ENCODE data around the gene SPTBN4. TPM values are rescaled to one million over a fixed set of nuclear protein-coding genes. Genes with fewer than 3 reads are reported as not detected.
A peak's percentile ranks its signal among the peaks of the same experiment; 100 is the strongest.

The SPTBN4 gene
- polyA plus RNA-seq, 1 of the 3 experiments (the other 2 are of a cell fraction) = 3.1 TPM

GRCh38 chr19:40512110-40512472 is 45.3 kb downstream of the SPTBN4 start:
- Histone ChIP-seq H3K79me2 (ENCODE audit: insufficient read depth) (no peaks in the 10 kb centered on the region), H3K9me3 (no peaks in the 10 kb centered on the region), H3K27ac (ENCODE audit: low read depth in 2 of 2, low read length in 1 of 2) (no peak overlapping the region), H2AFZ (ENCODE audit: low read depth) (no peak overlapping the region), H3F3A (replicated peaks; ENCODE audit: insufficient read depth) (no peaks in the 10 kb centered on the region), H4K20me1 (ENCODE audit: insufficient read depth) (no peaks in the 10 kb centered on the region), H3K4me1 (ENCODE audit: control insufficient read depth in 1 of 2, insufficient read depth in 2 of 2, low read depth in 1 of 2, low read length in 1 of 2) (no peaks in the 10 kb centered on the region), H3K4me2 (0 out of 2 replicates have a peak overlapping the region, but pooled peaks have one; percentile 41), H3K27me3 (ENCODE audit: insufficient read depth) (no peaks in the 10 kb centered on the region; the same call in 1 of the 2 replicates), H3K9me2 (no peaks in the 10 kb centered on the region), H3K4me3 (ENCODE audit: low read depth in 2 of 2, low read length in 1 of 2) (no peak overlapping the region), H3K9ac (no peak overlapping the region), H3K36me3 (replicated peaks in 1 of 2; ENCODE audit: control insufficient read depth in 1 of 2, insufficient read depth in 2 of 2, low read length in 1 of 2) (no peaks in the 10 kb centered on the region)
- TF ChIP-seq POLR2AphosphoS5 (IDR thresholded peaks at IDR 0.05; ENCODE audit: low read depth, low read length) = no peak
- TF ChIP-seq GABPA (IDR thresholded peaks at IDR 0.05; ENCODE audit: low read depth) = no peak
- TF ChIP-seq USF1 (IDR thresholded peaks at IDR 0.05; ENCODE audit: borderline replicate concordance, low read depth) = 0 out of 2 replicates have a peak, but pooled peaks have one; percentile 22
- ChIA-PET CTCF (interaction anchor here (0.7 to 2.1 kb wide), 4 partner anchors 10 to 88 kb away, joined by 3 to 9 read pairs (median 4); no protein-coding TSS in a partner anchor), POLR2A (no interaction called here)
- 25% methylated on average over 1 of the region's 1 CpG for WGBS (ENCODE audit: low lambda C conversion rate)
- no peak for DNase-seq

- Histone ChIP-seq H3K4me1 (ENCODE audit: control insufficient read depth in 1 of 2, insufficient read depth in 2 of 2, low read depth in 1 of 2, low read length in 1 of 2) (no peaks in the 10 kb centered on the region), H3F3A (replicated peaks; ENCODE audit: insufficient read depth) (no peaks in the 10 kb centered on the region), H3K79me2 (ENCODE audit: insufficient read depth) (no peaks in the 10 kb centered on the region), H3K4me2 (peak overlapping the region; percentile 41; the same call in 1 of the 2 replicates), H3K4me3 (ENCODE audit: low read depth in 2 of 2, low read length in 1 of 2) (no peak overlapping the region), H4K20me1 (ENCODE audit: insufficient read depth) (no peaks in the 10 kb centered on the region), H3K9me3 (no peaks in the 10 kb centered on the region), H3K27ac (ENCODE audit: low read depth in 2 of 2, low read length in 1 of 2) (no peak overlapping the region), H3K27me3 (ENCODE audit: insufficient read depth) (no peaks in the 10 kb centered on the region; the same call in 1 of the 2 replicates), H3K9ac (no peak overlapping the region), H3K36me3 (replicated peaks in 1 of 2; ENCODE audit: control insufficient read depth in 1 of 2, insufficient read depth in 2 of 2, low read length in 1 of 2) (no peaks in the 10 kb centered on the region), H3K9me2 (no peaks in the 10 kb centered on the region), H2AFZ (ENCODE audit: low read depth) (no peak overlapping the region)
- 74% methylated on average over 85 of the region's 105 CpGs for WGBS (ENCODE audit: low lambda C conversion rate)
- TF ChIP-seq RCOR1 (IDR thresholded peaks at IDR 0.05; ENCODE audit: low read length) = no peak
- no peak for TF ChIP-seq FOXJ3 (CRISPR knock-in tag; IDR thresholded peaks at IDR 0.05)
- TF ChIP-seq ELF1 (IDR thresholded peaks at IDR 0.05) = no peak
- ChIA-PET POLR2A (no interaction called here), CTCF (interaction anchor here (0.6 to 2.1 kb wide), 6 partner anchors 9 to 122 kb away, joined by 3 to 9 read pairs (median 3); no protein-coding TSS in a partner anchor)
- peak; percentile 66 for DNase-seq
These were observed 45.9 kb downstream of the SPTBN4 start for GRCh38 chr19:40512473-40513344.

- H3K4me3 ChIP-seq (ENCODE audit: low read depth in 2 of 2, low read length in 1 of 2) = no peak overlapping the region
- CTCF ChIA-PET = interaction anchor here (0.6 to 2.1 kb wide), 5 partner anchors 9 to 121 kb away, joined by 3 to 9 read pairs (median 3); no protein-coding TSS in a partner anchor
- no peak overlapping the region for H3K9ac ChIP-seq
- no peaks in the 10 kb centered on the region for H3K4me1 ChIP-seq (ENCODE audit: control insufficient read depth in 1 of 2, insufficient read depth in 2 of 2, low read depth in 1 of 2, low read length in 1 of 2)
- H2AFZ ChIP-seq (ENCODE audit: low read depth) = no peak overlapping the region
- no peak for TF ChIP-seq FOXM1 (IDR thresholded peaks at IDR 0.05; ENCODE audit: low read depth)
- no peak for TF ChIP-seq ZBTB33 (IDR thresholded peaks at IDR 0.05; ENCODE audit: borderline replicate concordance, low read depth)
- no peak for TF ChIP-seq USF2 (IDR thresholded peaks at IDR 0.05; ENCODE audit: borderline replicate concordance, low read depth, low read length)
- no peak for TF ChIP-seq SMC3 (IDR thresholded peaks at IDR 0.05; ENCODE audit: low read depth, low read length)
- TF ChIP-seq GABPA (IDR thresholded peaks at IDR 0.05; ENCODE audit: low read depth) = no peak
- no peak for TF ChIP-seq RXRA (IDR thresholded peaks at IDR 0.05; ENCODE audit: borderline replicate concordance, low read depth)
- no peak for TF ChIP-seq CHD2 (IDR thresholded peaks at IDR 0.05; ENCODE audit: low read length, partially characterized antibody)
- TF ChIP-seq IRF3 (IDR thresholded peaks at IDR 0.05; ENCODE audit: low read depth, low read length) = no peak
- no peak for TF ChIP-seq NFIC (IDR thresholded peaks at IDR 0.05; ENCODE audit: borderline replicate concordance)
- TF ChIP-seq JUND (IDR thresholded peaks at IDR 0.05) = no peak
- TF ChIP-seq YY1 (IDR thresholded peaks at IDR 0.05; ENCODE audit: low read depth) = no peak
- no peaks in the 10 kb centered on the region for H3F3A ChIP-seq (replicated peaks; ENCODE audit: insufficient read depth)
- no peaks in the 10 kb centered on the region for H3K9me3 ChIP-seq
- WGBS (ENCODE audit: low lambda C conversion rate) = 90% methylated on average over 27 of the region's 27 CpGs
- no peaks in the 10 kb centered on the region for H3K36me3 ChIP-seq (replicated peaks in 1 of 2; ENCODE audit: control insufficient read depth in 1 of 2, insufficient read depth in 2 of 2, low read length in 1 of 2)
- H3K4me2 ChIP-seq = no peak overlapping the region
- no peaks in the 10 kb centered on the region for H4K20me1 ChIP-seq (ENCODE audit: insufficient read depth)
- POLR2A ChIA-PET = no interaction called here
- no peaks in the 10 kb centered on the region; the same call in 1 of the 2 replicates for H3K27me3 ChIP-seq (ENCODE audit: insufficient read depth)
- DNase-seq = no peak
- H3K9me2 ChIP-seq = no peaks in the 10 kb centered on the region
- no peak overlapping the region for H3K27ac ChIP-seq (ENCODE audit: low read depth in 2 of 2, low read length in 1 of 2)
- H3K79me2 ChIP-seq (ENCODE audit: insufficient read depth) = no peaks in the 10 kb centered on the region
These were observed 46.5 kb downstream of the SPTBN4 start for GRCh38 chr19:40513345-40513678.
